NK-92 treated with Interleukin-12 subunit alpha and Interleukin-12 subunit beta, amount 100 ng/mL, for 24 hours (cell line): ENCODE measurements around the gene ITGA7.

Experiments used
- DNase-seq: peaks from one replicate; lab custom pipeline; 2025; lab: John Stamatoyannopoulos, UW

The ITGA7 gene

DNA sequence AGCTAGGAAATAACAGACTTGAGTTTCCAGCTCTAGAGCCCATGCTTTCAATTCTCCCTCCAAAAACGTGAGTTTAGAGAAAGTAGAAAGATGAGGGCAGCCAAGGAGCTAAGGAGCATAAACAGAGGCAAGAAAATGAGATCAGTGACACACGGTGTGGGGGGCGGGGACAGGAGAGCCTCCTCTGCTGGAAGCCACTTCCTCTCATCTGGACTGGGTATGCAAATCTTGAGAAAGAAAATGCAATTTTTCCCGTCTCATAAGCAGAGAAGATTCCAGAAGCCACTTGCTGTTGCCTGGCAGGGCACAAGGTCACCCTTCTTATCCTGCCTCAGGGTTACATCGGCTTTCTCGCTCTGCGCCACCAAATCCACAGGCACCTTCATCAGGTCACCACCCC lies 65.0 kb downstream of the ITGA7 start:
- no peak for DNase-seq

DNA sequence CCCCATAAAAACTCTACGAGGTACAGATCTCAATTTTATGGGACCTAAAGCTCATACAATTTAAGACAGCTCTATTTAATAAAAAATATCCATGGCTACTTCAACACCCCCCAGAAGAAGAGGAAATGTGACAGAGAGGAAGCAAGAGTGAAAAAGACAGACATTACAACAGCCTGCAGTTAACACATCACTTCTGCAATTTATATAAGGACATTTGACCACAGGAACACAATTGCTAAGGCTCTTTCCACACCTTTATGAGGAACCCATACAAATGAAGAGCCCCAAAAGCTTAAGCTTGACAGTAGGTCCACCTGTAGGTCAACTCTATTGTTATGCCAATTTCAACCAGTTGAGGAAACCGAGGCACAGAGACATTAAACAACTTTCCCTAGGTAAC lies 65.4 kb downstream of the ITGA7 start:
- DNase-seq = no peak

DNA sequence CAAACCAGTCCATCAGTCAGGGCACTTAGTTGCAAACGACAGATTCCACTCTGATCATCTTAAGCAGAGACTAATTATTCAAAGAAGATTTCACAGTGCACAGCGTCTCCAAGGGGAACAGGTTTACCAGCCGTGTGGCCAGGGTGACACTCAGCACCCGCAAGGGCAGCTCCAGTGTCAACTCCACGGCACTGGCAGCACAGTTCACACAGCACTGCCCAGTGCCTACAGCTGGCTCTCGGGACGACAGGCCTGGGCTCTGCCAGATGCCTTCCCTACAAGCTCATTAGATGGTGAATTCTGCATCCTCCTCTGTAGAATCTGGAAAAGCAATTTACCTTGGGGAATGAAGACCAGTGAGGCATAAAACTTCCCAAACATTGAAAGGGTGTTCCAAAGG lies 66.1 kb downstream of the ITGA7 start:
- no peak for DNase-seq

DNA sequence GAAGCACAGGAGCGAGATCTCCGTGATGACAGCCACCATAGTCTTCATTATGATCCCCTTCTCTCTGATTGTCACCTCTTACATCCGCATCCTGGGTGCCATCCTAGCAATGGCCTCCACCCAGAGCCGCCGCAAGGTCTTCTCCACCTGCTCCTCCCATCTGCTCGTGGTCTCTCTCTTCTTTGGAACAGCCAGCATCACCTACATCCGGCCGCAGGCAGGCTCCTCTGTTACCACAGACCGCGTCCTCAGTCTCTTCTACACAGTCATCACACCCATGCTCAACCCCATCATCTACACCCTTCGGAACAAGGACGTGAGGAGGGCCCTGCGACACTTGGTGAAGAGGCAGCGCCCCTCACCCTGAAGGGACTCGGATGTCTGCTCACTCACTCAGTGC lies 70.2 kb downstream of the ITGA7 start:
- no peak for DNase-seq

DNA sequence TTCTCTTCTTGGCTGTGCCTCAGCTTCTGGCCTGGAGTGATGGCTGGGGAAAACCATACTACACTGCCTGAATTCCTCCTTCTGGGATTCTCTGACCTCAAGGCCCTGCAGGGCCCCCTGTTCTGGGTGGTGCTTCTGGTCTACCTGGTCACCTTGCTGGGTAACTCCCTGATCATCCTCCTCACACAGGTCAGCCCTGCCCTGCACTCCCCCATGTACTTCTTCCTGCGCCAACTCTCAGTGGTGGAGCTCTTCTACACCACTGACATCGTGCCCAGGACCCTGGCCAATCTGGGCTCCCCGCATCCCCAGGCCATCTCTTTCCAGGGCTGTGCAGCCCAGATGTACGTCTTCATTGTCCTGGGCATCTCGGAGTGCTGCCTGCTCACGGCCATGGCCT lies 70.9 kb downstream of the ITGA7 start, which contains the start of gene OR10P1:
Gene OR10P1 (plus strand): TSS at position 40 of the 400 bp plus-strand sequence. CDS start 0 bp downstream, at position 40.
- no peak for DNase-seq

DNA sequence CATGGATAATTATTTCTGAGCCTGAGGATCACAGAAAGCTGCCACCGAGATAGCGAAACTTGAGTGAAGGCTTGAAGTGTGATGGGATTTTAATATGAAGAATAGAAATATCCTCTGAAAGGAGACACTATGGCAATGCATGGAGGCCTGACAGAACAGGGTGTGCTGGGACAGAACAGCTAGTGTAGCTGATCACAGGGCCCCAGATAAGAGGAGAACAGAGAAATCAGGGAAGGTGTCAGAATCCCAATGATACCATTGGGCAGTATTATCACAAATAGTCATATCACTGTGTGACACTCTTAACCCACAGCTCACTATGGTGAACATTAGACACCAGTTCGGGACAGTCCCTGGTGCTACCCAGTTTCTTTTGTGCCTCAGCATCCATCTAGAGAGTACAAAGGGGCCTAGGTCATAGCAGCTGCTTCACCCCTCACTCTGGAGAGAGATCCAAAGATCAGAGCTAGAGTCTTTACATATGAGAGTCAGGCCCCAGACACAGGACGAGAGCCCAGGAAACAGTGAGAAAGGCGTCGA lies 71.5 kb downstream of the ITGA7 start:
- DNase-seq = no peak
